Measurements from ENCODE around the gene FMNL1.

Gene FMNL1

GRCh38 chr17:45284176-45285140 is 62.8 kb downstream of the FMNL1 start:
- no peak for DNase-seq

GRCh38 chr17:45286286-45286685 is 64.6 kb downstream of the FMNL1 start:
- no peak for DNase-seq

- no peak for DNase-seq
Observed at GRCh38 chr17:45287526-45288500, 66.1 kb downstream of the FMNL1 start.

- no peak for DNase-seq
Observed at GRCh38 chr17:45288825-45289224, 67.1 kb downstream of the FMNL1 start.

- no peak for DNase-seq
Observed at GRCh38 chr17:45289301-45290268, 67.9 kb downstream of the FMNL1 start.

- DNase-seq: no peak
Observed at GRCh38 chr17:45290269-45290765, 68.6 kb downstream of the FMNL1 start.

- no peak for DNase-seq
Observed at GRCh38 chr17:45291171-45291805, 69.6 kb downstream of the FMNL1 start.

GRCh38 chr17:45292696-45293412 is 71.2 kb downstream of the FMNL1 start:
- no peak for DNase-seq

GRCh38 chr17:45293413-45294211 is 71.9 kb downstream of the FMNL1 start:
- no peak for DNase-seq

GRCh38 chr17:45294506-45294905 is 72.8 kb downstream of the FMNL1 start:
- DNase-seq: no peak

GRCh38 chr17:45296003-45296832 is 74.5 kb downstream of the FMNL1 start:
- DNase-seq: no peak

GRCh38 chr17:45296833-45297124 is 75.1 kb downstream of the FMNL1 start:
- DNase-seq: no peak
